HG02885 (cell line): ENCODE data around the gene NTRK3.

Experiments used
- ATAC-seq: cut with Tn5 transposase; IDR thresholded peaks from one replicate; pipeline ENCODE4 v1.9.1; 2021; ENCODE audit warnings: mild to moderate bottlenecking; ENCODE audit not compliant: unreplicated experiment, poor library complexity

NTRK3 gene

GRCh38 chr15:87959080-87959479 is 297.5 kb downstream of the NTRK3 start:
- no peak for ATAC-seq

GRCh38 chr15:87955284-87955909 is 301.1 kb downstream of the NTRK3 start:
- ATAC-seq = no peak

- no peak for ATAC-seq
Measured at GRCh38 chr15:87954793-87955192, 301.7 kb downstream of the NTRK3 start.

- no peak for ATAC-seq
Measured at GRCh38 chr15:87952736-87953287, 303.7 kb downstream of the NTRK3 start.

DNA sequence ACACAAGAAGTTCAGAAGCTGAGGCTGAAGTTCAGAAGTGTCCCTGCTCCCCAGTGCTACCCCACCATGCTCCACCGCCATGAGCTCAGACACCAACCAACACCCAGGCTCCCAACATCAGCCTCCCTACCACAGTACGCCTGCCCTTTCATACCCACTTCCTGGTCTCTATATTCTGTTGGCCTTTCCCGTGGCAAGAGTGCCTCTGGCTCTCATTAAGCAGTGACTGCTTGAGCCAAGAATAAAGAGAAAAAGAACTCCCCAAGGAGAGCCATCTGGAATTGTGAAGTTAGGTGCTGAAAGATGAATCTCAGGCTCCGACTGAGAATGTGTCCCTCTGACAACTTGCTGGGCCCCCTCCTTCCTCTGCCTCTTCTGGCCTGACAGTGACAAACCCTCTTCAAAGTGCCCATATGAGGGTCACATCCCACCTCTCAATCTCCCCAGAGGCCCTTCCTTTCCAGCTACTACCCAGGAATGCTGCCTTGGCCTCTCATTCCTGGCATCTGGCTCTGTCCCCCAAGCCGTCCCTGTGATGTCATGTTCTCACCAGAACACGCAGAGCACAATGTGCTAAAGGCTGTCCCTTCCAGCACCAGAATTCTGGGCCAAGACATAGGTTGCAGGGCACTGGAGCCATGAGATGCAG is 306.8 kb downstream of the NTRK3 start:
- ATAC-seq = no peak

GRCh38 chr15:87949151-87949574 is 307.4 kb downstream of the NTRK3 start:
- no peak for ATAC-seq

DNA sequence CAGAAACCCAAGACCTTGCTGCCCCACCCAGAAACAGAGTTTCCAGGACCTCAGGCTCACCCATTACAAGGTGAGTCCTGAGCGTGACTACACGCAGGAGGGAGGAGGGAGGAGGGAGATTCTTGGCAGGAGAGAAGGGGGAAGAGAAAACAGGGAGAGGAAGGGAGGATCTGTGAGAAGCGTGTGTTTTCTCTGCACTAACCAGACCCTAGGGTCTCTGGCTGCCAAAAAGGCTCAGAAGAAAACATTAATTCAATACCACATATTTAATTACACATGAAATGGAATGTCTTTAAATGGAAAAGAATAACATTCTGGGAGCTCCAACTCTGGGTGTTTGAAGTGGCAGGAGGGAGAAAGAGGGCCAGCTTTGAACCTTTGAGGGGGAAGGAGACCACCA is 309.0 kb downstream of the NTRK3 start:
- ATAC-seq = no peak

- ATAC-seq = no peak
Measured at GRCh38 chr15:87945246-87945645, 311.3 kb downstream of the NTRK3 start.

- ATAC-seq = no peak
Measured at GRCh38 chr15:87944691-87945090, 311.8 kb downstream of the NTRK3 start.

GRCh38 chr15:87944050-87944449 is 312.5 kb downstream of the NTRK3 start:
- ATAC-seq = no peak

DNA sequence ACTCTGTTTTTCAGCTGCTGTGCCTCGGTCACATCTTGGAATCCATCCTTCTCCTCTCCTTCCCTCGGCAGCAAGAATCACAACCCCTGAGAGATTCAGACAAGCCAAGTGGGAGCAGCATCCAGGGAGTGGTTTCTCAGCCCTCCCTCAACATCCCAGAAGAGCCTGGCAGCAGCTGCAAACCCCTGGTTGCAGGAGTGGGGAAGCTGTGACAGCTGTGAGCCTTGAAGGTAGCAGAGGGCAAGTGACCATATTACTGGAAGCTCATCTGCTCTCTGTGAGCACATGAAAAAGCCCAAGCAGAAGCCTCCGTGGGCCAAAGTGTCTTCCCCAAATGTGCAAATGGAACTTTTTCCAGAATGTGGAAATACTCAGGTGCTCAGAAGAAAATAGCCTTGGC is 312.9 kb downstream of the NTRK3 start:
- ATAC-seq = no peak

DNA sequence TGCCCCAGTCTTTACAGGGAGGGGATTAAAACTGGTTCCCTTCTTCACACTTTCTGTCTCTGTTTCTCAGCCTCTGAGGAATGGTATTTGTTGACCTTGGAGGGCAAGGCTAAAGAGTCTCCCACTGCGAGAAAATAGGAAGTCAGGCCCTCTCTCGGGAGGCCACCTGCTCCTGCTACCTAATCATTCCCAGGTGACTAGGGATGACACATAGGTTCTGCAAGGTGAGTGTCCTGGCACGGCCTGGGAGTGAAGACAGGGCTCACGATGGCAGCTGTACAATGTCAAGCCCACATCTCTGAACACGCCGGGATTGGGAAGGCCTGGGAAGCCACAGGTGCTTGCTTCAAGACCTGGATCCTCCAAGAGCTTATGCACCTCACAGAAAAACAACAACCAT is 314.2 kb downstream of the NTRK3 start:
- ATAC-seq = no peak

- ATAC-seq = no peak
Measured at GRCh38 chr15:87941606-87942005, 314.9 kb downstream of the NTRK3 start.

- ATAC-seq = no peak
Measured at GRCh38 chr15:87940768-87941167, 315.8 kb downstream of the NTRK3 start.

DNA sequence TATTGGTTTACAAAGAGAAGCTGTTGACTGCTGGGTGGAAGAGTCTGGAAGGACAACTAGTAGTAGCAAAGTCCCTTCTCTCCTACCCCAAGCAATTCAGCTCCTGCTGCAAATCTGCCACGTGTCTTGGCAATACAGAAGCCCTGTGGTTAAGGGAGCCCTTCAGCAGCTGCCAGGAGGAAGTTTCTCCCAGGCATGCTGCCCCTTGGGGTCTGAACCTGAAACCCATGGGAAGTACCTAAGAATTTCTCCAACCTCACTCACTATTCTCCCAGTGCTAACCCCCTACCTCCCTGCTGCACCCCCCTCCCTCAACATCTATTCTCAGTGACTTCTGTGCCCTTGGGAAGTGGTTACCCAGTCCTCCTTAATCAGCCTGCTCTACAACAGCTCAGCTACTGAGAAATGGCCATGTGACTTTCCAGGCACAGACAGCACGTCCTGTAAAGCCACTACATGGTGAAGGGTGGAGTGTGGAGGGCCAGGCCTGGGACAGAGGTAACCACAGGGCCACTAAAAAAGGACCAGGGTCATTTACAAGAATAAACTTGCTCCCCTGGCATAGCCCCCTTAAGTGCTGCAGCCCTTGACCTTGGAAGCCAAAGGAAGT is 316.6 kb downstream of the NTRK3 start:
- no peak for ATAC-seq

DNA sequence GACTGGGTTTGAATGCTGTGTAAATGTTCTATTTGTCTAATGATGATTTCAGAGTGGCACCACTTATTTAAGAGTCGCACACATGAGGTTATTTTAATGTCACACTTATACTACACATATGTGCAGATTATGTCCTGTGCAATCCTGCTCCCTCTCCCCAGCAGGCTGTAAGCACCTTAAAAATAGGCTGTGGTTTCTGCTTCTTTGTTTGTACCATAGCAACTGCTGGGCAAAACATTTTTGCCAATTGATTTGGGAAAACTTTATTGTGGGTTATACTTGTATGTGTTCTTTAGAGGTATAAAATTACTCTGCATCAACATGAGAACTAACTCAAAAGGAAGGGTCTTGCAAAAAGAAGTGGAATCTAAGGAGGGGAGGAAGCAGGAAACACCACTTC is 318.5 kb downstream of the NTRK3 start:
- no peak for ATAC-seq

DNA sequence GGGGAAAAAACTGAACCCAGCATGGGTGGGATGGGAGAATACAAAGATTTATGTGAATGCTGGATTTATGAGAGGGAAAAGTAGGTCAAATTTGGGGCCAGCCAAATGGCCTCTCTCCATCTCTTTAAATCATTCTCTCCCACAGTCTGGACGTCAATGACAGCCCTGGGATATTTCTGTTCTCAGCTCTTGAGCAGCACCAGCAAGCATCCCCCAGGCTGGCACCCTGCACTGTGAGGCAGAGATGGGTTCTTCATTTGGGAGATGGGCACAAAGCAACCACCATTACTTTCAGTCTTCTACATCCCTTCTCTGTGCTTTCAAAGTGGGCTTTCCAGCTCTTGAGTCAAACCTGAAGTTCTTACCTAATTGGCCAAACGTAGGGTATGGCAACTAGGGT is 321.0 kb downstream of the NTRK3 start:
- ATAC-seq = no peak

GRCh38 chr15:87931584-87931983 is 325.0 kb downstream of the NTRK3 start:
- no peak for ATAC-seq

DNA sequence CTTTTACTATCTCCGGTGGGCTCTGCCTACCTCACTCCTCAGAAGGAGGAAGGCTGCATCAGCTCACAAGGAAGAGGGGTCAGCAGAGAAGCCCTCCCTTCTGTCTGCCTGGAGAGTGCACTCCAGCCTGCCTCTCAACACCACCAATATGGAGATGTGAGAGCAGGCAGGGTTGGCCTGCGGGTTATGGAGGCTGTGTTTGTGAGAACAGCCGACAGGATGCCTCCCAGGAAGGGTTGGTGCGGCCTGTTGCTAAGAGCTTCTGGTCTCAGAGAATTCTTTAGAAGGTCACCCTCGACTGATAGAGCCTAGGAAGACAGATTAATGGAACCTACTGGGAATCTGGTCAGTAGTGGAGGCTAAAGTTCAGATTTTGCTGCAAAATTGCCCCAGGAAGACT is 326.1 kb downstream of the NTRK3 start:
- no peak for ATAC-seq

DNA sequence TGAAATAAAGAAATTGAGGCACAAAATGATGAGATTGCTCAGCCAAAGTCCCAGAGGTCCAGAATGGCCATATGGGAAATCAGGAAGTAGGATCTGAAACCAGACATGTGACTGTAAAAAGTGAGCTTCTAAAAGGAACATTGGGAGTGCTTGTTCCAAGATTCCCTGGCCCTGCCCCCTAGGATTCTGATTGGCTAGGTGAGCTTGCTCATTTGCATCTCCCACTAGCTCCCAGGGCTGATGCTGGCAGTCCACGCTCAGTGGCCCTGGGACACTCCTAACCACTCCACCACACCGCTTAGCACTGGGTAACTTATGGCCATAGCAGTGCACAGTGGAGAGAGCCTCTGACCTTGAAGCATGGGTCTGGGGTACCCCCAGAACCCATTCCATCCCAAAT is 326.7 kb downstream of the NTRK3 start:
- ATAC-seq = no peak

- no peak for ATAC-seq
Measured at GRCh38 chr15:87924433-87924832, 332.1 kb downstream of the NTRK3 start.

- ATAC-seq = no peak
Measured at GRCh38 chr15:87919064-87919463, 337.5 kb downstream of the NTRK3 start.
